KOPT-K1 (cell line): ENCODE results near the gene TCOF1.

Experiments
- H3K27ac ChIP-seq: fragments of 200-600 bp; sonication (generic); 2 replicates; pipeline ENCODE4 v1.5.1; 2016; ENCODE audit warnings: antibody characterized with exemption, mild to moderate bottlenecking, low read depth, low read length; ENCODE audit not compliant: poor library complexity, severe bottlenecking
- H3K36me3 ChIP-seq: fragments of 200-600 bp; sonication (generic); 2 replicates; pipeline ENCODE4 v1.5.1; 2017; ENCODE audit warnings: antibody characterized with exemption, mild to moderate bottlenecking, low read length, moderate library complexity; ENCODE audit not compliant: insufficient read depth
- H3K9me3 ChIP-seq: fragments of 200-600 bp; sonication (generic); 2 replicates; pipeline ENCODE4 v1.5.1; 2017; ENCODE audit warnings: antibody characterized with exemption, low read length, mild to moderate bottlenecking; ENCODE audit not compliant: insufficient read depth, poor library complexity, severe bottlenecking

The TCOF1 gene

DNA sequence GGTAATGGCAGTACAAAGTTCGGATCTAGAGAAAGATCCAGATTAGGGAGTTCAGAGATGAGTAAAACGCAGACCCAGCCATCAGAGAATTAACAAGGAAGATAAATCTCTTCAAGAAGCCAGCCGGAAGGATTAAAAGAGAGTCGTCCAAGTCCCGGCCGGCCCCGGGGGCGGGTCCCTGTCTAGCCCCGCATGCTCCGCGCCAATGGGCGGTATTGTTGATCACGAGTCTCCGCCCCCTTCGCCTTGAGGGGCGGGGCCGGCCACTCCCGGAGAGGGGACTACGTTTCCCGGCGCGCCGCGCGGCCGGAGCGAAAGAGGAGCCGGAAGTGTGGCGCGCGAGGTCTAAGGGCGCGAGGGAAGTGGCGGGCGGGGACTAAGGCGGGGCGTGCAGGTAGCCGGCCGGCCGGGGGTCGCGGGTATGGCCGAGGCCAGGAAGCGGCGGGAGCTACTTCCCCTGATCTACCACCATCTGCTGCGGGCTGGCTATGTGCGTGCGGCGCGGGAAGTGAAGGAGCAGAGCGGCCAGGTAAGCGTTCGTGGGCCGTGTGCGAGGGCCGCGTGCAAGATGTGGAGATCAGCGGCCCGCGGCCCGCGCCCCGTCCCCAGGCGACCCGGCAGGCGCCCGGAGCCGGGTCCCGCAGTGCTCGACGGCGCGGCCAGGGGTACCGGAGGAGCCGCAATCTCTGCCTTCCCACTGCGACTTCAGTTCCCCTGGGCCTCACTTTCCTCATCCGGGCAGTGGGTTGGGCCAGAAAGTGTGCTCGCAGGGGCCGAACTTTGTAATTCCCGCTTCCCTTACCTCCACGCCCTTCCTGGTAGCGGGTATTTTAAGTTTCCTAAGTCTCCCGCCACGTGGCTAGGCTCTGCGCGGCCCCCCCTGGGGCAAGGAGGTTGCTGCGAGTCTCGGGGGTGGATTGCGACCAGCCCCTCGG lies at the start of gene TCOF1:
TSS of gene TCOF1 (plus strand) at position 372 of the 935 bp plus-strand sequence. CDS start at position 422, 50 bp downstream.
- Histone ChIP-seq H3K9me3 (no peaks in the 10 kb centered on the region), H3K36me3 (peaks cover 35% of the 10 kb centered on the region), H3K27ac (peak within 1 kb of the TSS; percentile 61)

- Histone ChIP-seq H3K27ac (no peak overlapping the region), H3K9me3 (no peaks in the 10 kb centered on the region), H3K36me3 (no peaks in the 10 kb centered on the region)
Measured at GRCh38 chr5:150309101-150309885, 48.2 kb upstream of the TCOF1 start.

DNA sequence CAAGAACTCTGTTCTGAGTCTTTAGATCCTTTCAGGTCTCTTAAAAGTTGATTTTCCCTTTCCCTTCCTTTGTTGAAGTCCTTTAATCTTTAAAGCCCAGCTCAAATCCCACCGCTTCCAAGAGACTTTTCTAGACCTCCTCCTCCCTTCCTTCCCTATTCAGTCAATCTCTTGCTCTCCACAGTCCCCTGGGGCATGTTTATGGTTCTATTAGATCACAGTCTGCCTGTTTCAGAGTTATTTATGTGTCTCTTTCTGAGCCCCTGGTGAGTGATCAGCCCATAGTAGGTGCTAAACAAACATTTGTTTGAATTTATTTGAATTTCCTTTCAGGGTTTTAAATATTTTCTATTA lies 47.6 kb upstream of the TCOF1 start:
- H3K27ac ChIP-seq, result no peak overlapping the region
- no peaks in the 10 kb centered on the region for H3K36me3 ChIP-seq
- H3K9me3 ChIP-seq, result no peaks in the 10 kb centered on the region

- no peaks in the 10 kb centered on the region for H3K9me3 ChIP-seq
- H3K27ac ChIP-seq, result no peak overlapping the region
- H3K36me3 ChIP-seq, result no peaks in the 10 kb centered on the region
Measured at GRCh38 chr5:150310246-150310645, 47.3 kb upstream of the TCOF1 start.

DNA sequence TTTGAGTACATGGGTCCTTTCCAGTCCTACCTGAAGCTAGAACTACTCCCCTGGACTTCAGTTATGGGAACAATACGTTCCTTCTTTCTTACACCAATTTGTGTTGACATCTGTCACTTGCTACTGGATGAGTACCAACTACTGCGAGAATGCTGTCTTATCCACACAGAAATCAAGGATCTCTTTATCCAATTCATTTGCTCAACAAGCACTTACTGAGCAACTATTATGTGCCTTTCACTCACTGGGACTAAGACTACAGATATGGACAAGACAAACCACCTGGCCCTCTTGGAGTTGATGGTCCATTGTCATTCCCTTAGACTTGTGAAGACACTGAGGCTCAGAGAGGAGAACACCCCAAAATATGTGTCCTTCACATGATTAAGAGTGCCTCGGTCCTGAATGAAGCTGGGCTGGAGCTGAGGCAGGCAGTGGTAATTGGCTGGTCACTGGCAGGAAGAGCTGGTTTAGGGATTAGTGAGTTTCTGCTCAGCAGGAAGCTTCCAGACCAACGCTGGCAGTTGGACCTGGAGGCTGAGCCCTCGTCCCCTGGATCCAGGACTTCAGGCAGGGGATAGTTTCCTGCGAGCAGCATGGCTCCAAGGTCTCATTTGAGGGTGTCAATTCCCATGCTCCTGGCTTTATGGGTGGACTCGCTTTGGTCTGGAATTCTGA lies 46.3 kb upstream of the TCOF1 start:
- Histone ChIP-seq H3K9me3 (no peaks in the 10 kb centered on the region), H3K27ac (no peak overlapping the region), H3K36me3 (no peaks in the 10 kb centered on the region)

GRCh38 chr5:150312518-150312917 lies 45.0 kb upstream of the TCOF1 start:
- no peak overlapping the region for H3K27ac ChIP-seq
- no peaks in the 10 kb centered on the region for H3K36me3 ChIP-seq
- no peaks in the 10 kb centered on the region for H3K9me3 ChIP-seq

DNA sequence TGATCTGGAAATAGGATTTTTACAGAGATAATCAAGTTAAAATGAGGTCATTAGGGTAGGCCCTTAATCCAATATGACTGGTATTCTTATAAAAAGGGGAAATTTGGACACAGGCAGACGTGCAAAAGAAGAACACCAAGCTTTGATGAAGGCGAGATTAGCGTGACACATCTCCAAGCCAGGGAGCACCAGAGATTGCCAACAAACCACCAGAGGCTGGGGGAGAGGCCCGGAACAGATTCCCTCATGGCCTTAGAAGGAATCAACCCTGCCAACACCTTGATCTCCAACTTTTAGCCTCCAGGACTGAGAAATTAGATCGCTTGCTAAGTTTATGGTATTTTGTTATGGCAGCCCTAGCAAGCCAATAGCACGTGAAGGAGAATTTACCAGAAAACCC lies 44.0 kb upstream of the TCOF1 start:
- H3K36me3 ChIP-seq, result no peaks in the 10 kb centered on the region
- no peak overlapping the region for H3K27ac ChIP-seq
- H3K9me3 ChIP-seq, result no peaks in the 10 kb centered on the region

DNA sequence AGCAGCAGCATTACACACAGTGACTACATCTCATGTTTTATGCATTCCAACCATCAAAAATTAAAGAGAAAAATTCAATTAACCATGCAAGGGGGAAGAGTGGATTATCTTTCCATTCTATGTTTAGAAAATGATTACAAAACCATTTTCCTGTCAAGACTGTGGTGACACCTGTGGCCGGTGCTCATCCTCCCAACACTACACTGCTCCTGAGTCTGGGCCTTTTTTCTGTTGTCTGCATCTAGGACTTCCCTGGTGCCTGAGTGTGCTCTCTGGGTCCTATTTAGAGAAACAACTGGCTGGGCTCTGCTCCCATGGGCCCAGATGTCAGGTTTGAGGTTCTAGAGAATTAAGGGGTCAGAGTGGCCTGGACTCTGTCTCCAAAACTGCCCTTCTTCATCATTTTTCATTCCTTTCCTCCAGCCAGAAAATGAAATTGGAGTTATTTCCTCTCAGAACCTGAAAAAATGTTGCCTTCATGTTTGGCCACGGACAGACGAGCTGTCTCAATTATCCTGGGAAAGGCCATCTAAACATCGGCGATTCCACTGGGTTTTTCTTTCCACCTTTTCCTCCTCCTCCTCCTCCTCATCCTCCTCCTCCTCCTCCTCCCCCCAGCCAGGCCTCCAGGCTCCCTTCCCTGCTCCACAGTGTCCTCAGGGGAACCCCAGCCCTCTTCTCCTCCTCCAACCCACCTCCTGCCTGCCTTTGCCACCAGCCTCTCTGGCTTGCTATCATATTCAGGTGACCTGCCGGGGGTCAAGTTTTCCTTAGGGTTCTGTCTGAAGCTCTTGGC lies 43.4 kb upstream of the TCOF1 start:
- Histone ChIP-seq H3K36me3 (no peaks in the 10 kb centered on the region), H3K27ac (no peak overlapping the region), H3K9me3 (no peaks in the 10 kb centered on the region)

DNA sequence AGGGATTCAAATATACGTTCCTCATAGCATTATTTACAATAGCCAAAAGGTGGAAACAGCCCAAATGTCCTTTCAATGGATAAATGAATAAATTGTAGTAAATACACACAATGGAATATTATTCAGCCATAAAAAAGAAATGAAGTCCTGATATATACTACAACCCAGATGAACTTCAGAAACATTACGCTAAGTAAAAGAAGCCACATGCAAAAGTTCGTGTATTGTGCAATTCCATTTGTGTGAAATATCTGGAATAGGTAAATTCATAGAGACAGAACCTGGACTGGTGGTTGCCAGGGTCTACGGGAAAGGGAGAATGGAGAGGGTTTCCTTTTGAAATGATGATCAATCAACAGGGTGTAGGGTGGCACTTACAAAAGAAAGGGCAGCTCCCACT lies 42.3 kb upstream of the TCOF1 start:
- no peaks in the 10 kb centered on the region for H3K9me3 ChIP-seq
- H3K27ac ChIP-seq, result no peak overlapping the region
- H3K36me3 ChIP-seq, result no peaks in the 10 kb centered on the region

DNA sequence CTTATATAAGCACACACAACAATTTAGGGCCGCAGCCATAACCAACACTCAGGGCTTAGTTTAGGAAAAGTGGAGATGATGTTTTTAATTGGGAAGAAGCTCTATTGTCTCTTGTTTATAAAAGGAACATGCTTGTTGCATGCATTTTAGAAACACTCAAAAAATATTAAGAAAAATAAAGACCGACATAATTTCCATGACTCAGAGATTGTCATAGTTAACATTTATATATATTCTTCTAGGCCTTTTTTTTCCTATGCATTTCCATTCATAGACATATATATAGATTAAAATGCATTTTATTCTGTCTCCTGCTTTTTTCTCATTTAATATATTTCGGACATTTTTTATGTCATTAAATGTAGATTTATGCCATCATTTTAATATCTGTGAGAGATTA lies 41.2 kb upstream of the TCOF1 start:
- Histone ChIP-seq H3K36me3 (no peaks in the 10 kb centered on the region), H3K9me3 (no peaks in the 10 kb centered on the region), H3K27ac (no peak overlapping the region)

DNA sequence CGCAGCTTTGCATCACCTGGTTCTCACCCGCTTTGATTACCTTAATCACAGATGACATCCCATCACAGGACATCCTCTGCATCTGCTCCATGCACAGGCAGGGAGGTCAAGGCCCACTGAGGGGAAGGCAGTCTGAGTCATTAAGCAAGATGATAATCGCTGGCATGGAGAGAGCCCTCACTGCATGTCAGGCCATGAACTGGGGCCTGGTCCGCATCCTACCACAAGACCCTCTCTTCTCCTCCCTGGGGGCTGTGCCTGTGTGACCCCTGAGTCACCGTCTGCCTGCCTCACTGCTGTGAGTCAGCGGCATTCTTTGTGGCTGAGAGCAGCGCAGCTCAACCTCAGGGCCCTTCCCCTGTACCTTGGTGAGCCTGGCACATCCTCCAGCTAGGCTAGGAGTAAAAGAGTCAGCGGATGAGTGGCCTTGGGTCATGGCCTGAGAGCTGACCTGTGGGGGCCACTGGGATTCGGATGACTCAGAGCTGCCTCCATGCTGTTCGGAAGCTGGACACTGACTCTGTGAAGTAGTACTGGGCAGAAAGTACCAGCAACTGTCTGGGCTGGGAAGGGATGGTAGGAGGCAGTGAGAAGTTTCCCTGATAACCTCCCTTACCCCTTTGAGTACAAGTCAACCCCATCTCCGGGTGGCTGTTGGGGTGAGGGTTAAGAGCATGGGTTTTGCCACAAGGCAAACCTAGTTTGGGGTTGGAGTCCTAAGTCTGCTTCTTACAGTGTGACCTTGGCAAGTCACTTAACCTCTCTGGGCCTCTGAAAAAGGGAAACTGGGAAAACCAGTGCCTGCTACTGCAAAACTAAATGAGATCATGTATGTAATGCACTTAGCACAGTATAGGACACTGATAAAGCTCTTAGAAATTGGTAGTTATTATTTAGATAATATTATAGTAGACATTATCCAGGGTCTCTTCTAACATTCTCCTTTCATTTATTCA lies 40.2 kb upstream of the TCOF1 start:
- no peaks in the 10 kb centered on the region for H3K36me3 ChIP-seq
- H3K27ac ChIP-seq, result no peak overlapping the region
- no peaks in the 10 kb centered on the region for H3K9me3 ChIP-seq

DNA sequence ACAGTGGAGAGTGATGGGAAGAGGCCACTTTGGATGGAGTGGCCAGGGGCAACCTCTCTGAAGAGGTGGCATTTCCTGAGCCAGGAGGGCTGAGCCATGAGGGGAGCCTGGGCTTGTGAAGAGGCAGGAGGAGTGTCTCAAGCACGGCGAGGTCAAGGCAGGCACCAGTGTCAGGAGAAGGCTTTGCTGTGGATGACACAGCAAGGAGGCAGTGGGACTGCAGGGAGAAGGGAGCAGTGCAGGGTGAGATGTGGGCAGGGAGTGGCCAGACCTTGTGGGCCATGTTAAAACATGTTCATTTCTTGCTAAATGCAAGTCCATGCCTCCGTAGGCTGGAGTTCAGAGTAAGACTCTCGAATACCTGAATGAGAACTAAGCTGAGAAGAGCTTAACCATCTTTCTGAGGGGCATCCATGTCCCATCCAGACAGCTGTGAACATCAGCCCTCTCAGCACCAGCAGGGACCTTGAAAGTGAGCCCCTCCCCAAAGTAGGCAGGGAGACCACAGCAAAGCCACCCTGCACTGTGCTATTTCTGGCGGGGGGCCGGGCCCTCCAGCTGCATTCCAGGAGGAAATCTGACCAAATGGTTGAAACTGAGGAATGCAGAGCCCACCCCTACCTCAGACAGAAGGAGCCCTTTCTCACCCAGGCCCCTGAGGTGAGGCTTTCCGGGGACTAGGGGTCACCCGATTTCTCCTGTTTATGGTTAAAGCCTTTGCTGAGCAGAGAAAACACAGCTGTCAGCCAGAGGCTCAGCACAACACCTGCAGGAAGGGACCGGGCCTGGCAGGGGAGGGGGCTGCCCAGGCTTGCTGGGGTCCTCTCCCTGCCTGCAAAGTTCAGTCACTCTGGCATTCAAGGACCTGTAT lies 38.6 kb upstream of the TCOF1 start:
- Histone ChIP-seq H3K9me3 (no peaks in the 10 kb centered on the region), H3K36me3 (no peaks in the 10 kb centered on the region), H3K27ac (no peak overlapping the region)

DNA sequence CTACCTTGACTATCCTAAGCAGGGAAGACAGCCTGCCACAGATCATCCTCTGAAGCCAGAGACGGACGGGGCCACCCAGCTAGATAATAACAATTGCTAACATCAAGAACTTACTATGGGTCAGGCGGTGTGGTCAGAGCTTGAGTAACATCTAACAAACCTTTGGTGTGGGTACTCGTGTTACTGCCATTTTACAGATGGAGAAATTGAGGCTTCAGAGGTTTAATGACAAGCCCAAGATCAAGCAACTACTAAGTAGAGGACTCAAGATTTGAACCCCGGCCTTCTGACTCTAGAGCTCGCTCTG lies 38.1 kb upstream of the TCOF1 start:
- no peaks in the 10 kb centered on the region for H3K36me3 ChIP-seq
- H3K9me3 ChIP-seq, result no peaks in the 10 kb centered on the region
- H3K27ac ChIP-seq, result no peak overlapping the region
